HepG2 (cell line): ENCODE measurements around the gene TAF1A. TPM values are rescaled to one million over a fixed set of nuclear protein-coding genes. Genes with fewer than 3 reads are reported as not detected.

Experiments
- ATAC-seq: fragments of 200-7000 bp; cut with Tn5 transposase; 3 replicates; pipeline ENCODE4 v1.9.1; 2020; ENCODE audit warnings: mild to moderate bottlenecking, moderate library complexity
- BruUV-seq: library from RNA; stranded (reverse); fragments of 400-500 nt; replicated peaks from 2 replicates; lab custom pipeline; 2021; lab: Mats Ljungman, UMichigan
- CTCF ChIA-PET: fragments of 300-600 bp; formaldehyde crosslinking; extraction: SDS; loops from one replicate; lab custom pipeline; 2021; ENCODE audit warnings: low total read pairs, inconsistent platforms, low intra/inter-chr PET ratio; lab: Yijun Ruan, JAX
- POLR2A ChIA-PET: fragments of 350-600 bp; sonication (Branson Sonifier 250); formaldehyde crosslinking; loops from one replicate; lab custom pipeline; 2020; ENCODE audit warnings: antibody characterized with exemption, inconsistent platforms; lab: Yijun Ruan, JAX
- DNase-seq: peaks from one replicate; pipeline ENCODE4 v3.0.0-alpha.2; 2015; ENCODE audit warnings: low spot score
- FAIRE-seq: peaks from 3 replicates; lab custom pipeline; 2011; peaks lifted over from hg19 to GRCh38; lab: Jason Lieb, UNC
- H2AFZ ChIP-seq: one replicate; pipeline ENCODE4 v1.6.1; 2011; ENCODE audit warnings: low read length, inconsistent platforms
- H3K27ac ChIP-seq: fragments of 300-600 bp; 3 replicates; pipeline ENCODE4 v1.8.0; 2011; ENCODE audit warnings: mixed run types, mild to moderate bottlenecking, mixed read lengths, low read length, inconsistent platforms; ENCODE audit not compliant: insufficient read depth; ENCODE audit errors: extremely low read length
- H3K27me3 ChIP-seq, 2 experiments: fragments of 200-600 bp in 1 of 2; 2 replicates in 1 of 2; 3 replicates in 1 of 2; pipeline versions ENCODE4 v1.6.0 to v1.8.0; 2011; ENCODE audit warnings: low read length in 2 of 2, mild to moderate bottlenecking in 2 of 2, moderate library complexity in 2 of 2, inconsistent platforms in 1 of 2; ENCODE audit not compliant: insufficient read depth in 2 of 2, control insufficient read depth in 1 of 2
- H3K36me3 ChIP-seq, 2 experiments: fragments of 200-600 bp in 1 of 2; replicated peaks in 1 of 2; 2 replicates in 1 of 2; 3 replicates in 1 of 2; pipeline versions ENCODE4 v1.5.1 to v1.8.0; 2011; ENCODE audit warnings: low read length in 2 of 2, inconsistent platforms in 1 of 2; ENCODE audit not compliant: insufficient read depth in 2 of 2, control insufficient read depth in 1 of 2
- H3K4me1 ChIP-seq: 2 replicates; pipeline ENCODE4 v1.5.1; 2012; ENCODE audit warnings: low read length, inconsistent platforms; ENCODE audit not compliant: insufficient read depth
- H3K4me2 ChIP-seq: 2 replicates; pipeline ENCODE4 v1.6.0; 2011; ENCODE audit warnings: low read depth, low read length, inconsistent platforms
- H3K4me3 ChIP-seq, 3 experiments: fragments of 200-600 bp in 1 of 3; sonication (generic), shearing (Covaris generic) in 1 of 3; replicated peaks in 1 of 3; 2 replicates each; pipeline ENCODE4 v1.5.1; 2011 to 2016; ENCODE audit warnings: low read length in 3 of 3, inconsistent platforms in 2 of 3, low read depth in 2 of 3, mild to moderate bottlenecking in 2 of 3, control low read depth in 1 of 3, mixed read lengths in 1 of 3; ENCODE audit not compliant: insufficient read depth in 1 of 3
- H3K79me2 ChIP-seq: one replicate; pipeline ENCODE4 v1.6.1; 2011; ENCODE audit warnings: low read length, inconsistent platforms; ENCODE audit not compliant: insufficient read depth
- H3K9ac ChIP-seq: 2 replicates; pipeline ENCODE4 v1.6.0; 2011; ENCODE audit warnings: mild to moderate bottlenecking, low read depth, low read length, inconsistent platforms; ENCODE audit not compliant: insufficient read depth
- H3K9me3 ChIP-seq: 2 replicates; pipeline ENCODE4 v1.5.1; 2012; ENCODE audit warnings: mild to moderate bottlenecking, low read length
- H4K20me1 ChIP-seq: 2 replicates; pipeline ENCODE4 v1.6.0; 2011; ENCODE audit warnings: inconsistent platforms, mild to moderate bottlenecking, low read length, moderate library complexity; ENCODE audit not compliant: insufficient read depth
- AKAP8 ChIP-seq: sonication (generic); formaldehyde crosslinking; IDR thresholded peaks from 2 replicates; pipeline ENCODE4 v1.5.1; 2020; ENCODE audit warnings: mild to moderate bottlenecking, missing genetic modification reagents
- ELF1 ChIP-seq: sonication (generic); formaldehyde crosslinking; IDR thresholded peaks from 2 replicates; pipeline ENCODE4 v1.4.0; 2020; ENCODE audit warnings: missing genetic modification reagents
- FIP1L1 ChIP-seq: fragments of 200-400 bp; formaldehyde crosslinking; IDR thresholded peaks from 2 replicates; pipeline ENCODE4 v1.6.1; 2018; ENCODE audit warnings: low read depth, mild to moderate bottlenecking, low read length, moderate library complexity, borderline replicate concordance; ENCODE audit not compliant: insufficient read depth
- GABPA ChIP-seq, 2 experiments: IDR thresholded peaks; 2 replicates each; pipeline ENCODE4 v1.6.1; 2011 to 2016; ENCODE audit warnings: low read depth in 2 of 2, low read length in 1 of 2, missing biosample characterization in 1 of 2, missing genetic modification characterization in 1 of 2
- HMG20A ChIP-seq: IDR thresholded peaks from 2 replicates; pipeline ENCODE4 v1.6.1; 2016; ENCODE audit warnings: borderline replicate concordance
- MXI1 ChIP-seq: IDR thresholded peaks from 3 replicates; pipeline ENCODE4 v1.6.1; 2012; ENCODE audit warnings: low read depth, low read length, inconsistent platforms, borderline replicate concordance
- NCOA2 ChIP-seq: sonication (generic); formaldehyde crosslinking; IDR thresholded peaks from 2 replicates; pipeline ENCODE4 v1.8.0; 2022; ENCODE audit warnings: inconsistent platforms
- REL ChIP-seq: sonication (generic); formaldehyde crosslinking; conservative IDR thresholded peaks from 2 replicates; pipeline ENCODE4 v1.8.0; 2022; ENCODE audit warnings: mild to moderate bottlenecking, missing genetic modification reagents, moderate library complexity
- SNAPC2 ChIP-seq: sonication (generic); formaldehyde crosslinking; IDR thresholded peaks from 2 replicates; pipeline ENCODE4 v1.8.1; 2022; ENCODE audit warnings: mild to moderate bottlenecking, missing genetic modification reagents
- SNAPC4 ChIP-seq: sonication (generic); formaldehyde crosslinking; IDR thresholded peaks from 2 replicates; pipeline ENCODE4 v1.4.0; 2020; ENCODE audit warnings: mild to moderate bottlenecking, missing genetic modification reagents
- TAF15 ChIP-seq: fragments of 200-400 bp; formaldehyde crosslinking; IDR thresholded peaks from one replicate; pipeline ENCODE4 v1.6.1; 2018; ENCODE audit warnings: mild to moderate bottlenecking, low read depth, low read length; ENCODE audit not compliant: poor library complexity, severe bottlenecking
- XBP1 ChIP-seq: sonication (generic); formaldehyde crosslinking; IDR thresholded peaks from 2 replicates; pipeline ENCODE4 v1.5.0; 2020; ENCODE audit warnings: missing genetic modification reagents
- ZBTB7B ChIP-seq: sonication (generic); formaldehyde crosslinking; IDR thresholded peaks from 2 replicates; pipeline ENCODE4 v1.4.0; 2020; ENCODE audit warnings: missing genetic modification reagents
- ZFP36L2 ChIP-seq: sonication (generic); formaldehyde crosslinking; IDR thresholded peaks from 2 replicates; pipeline ENCODE4 v1.4.0; 2020; ENCODE audit warnings: missing genetic modification reagents
- ZNF343 ChIP-seq: sonication (generic); formaldehyde crosslinking; IDR thresholded peaks from 2 replicates; pipeline ENCODE4 v1.4.0; 2020; ENCODE audit warnings: mild to moderate bottlenecking, missing genetic modification reagents
- ZNF362 ChIP-seq: sonication (generic); formaldehyde crosslinking; IDR thresholded peaks from 2 replicates; pipeline ENCODE4 v1.4.0; 2020; ENCODE audit warnings: missing genetic modification reagents, mild to moderate bottlenecking, borderline replicate concordance
- ZNF503 ChIP-seq: sonication (generic); formaldehyde crosslinking; IDR thresholded peaks from 2 replicates; pipeline ENCODE4 v1.4.0; 2020; ENCODE audit warnings: missing genetic modification reagents
- ZZZ3 ChIP-seq: sonication (generic); formaldehyde crosslinking; IDR thresholded peaks from 2 replicates; pipeline ENCODE4 v1.4.0; 2020; ENCODE audit warnings: missing genetic modification reagents, mild to moderate bottlenecking, borderline replicate concordance
- WGBS: methylation state at CpG from one replicate; pipeline ENCODE4 v1.1.6; 2017; ENCODE audit warnings: low lambda C conversion rate; 5-methylcytosine and 5-hydroxymethylcytosine counted together
- in situ Hi-C: cut with HindIII; loops from 2 replicates; pipeline ENCODE4 v1.10.0; 2017; ENCODE audit warnings: low pct_unique_long_range_greater_than_20kb; ENCODE audit not compliant: extremely low pct_ligation_motif_present
- intact Hi-C: fragments of 100-400 bp; cut with micrococcal nuclease; formaldehyde crosslinking; loops from one replicate; pipeline ENCODE4 v1.10.0; 2022; ENCODE audit not compliant: unreplicated experiment
- polyA plus RNA-seq, 8 experiments: library from polyadenylated mRNA; depleted of rRNA in 3 of 8; stranded (reverse) in 7 of 8; unstranded in 1 of 8; fragments of >200 nt; fragmentation: Illumina TruSeq in 4 of 8; extraction: Trizol in 4 of 8; gene quantifications; 2 replicates each; pipeline versions ENCODE4 v1.2.1 to v1.2.3, GENCODE V29; 2011 to 2016; ENCODE audit warnings: low read depth in 4 of 8, missing spikeins in 1 of 8, mixed read lengths in 1 of 8; ENCODE audit not compliant: insufficient read depth in 1 of 8
- total RNA-seq, 5 experiments: library from RNA; depleted of rRNA; stranded (reverse); fragments of >200 nt; fragmentation: Illumina TruSeq; extraction: Trizol; gene quantifications; 2 replicates each; pipeline ENCODE4 v1.2.3, GENCODE V29; 2016; ENCODE audit warnings: low read depth in 1 of 5

TAF1A gene
- total and polyA plus RNA-seq, 2 of the 13 experiments (the other 11 are each of a cell fraction or from before 2014, with no cell fraction given), result 3.3 to 10.7 TPM

- no peak overlapping the region for H3K9ac ChIP-seq
- no peak for FAIRE-seq
- no peak overlapping the region for H3K4me3 ChIP-seq
- H3K4me2 ChIP-seq, result no peak overlapping the region; the same call in 1 of the 2 replicates
- no peak for DNase-seq
- BruUV-seq, result no TSS peak
- H3K36me3 ChIP-seq, result no peaks in the 10 kb centered on the region
- intact Hi-C loops, result no loop called here
- H4K20me1 ChIP-seq, result no peaks in the 10 kb centered on the region
- ATAC-seq, result no peak
- H3K9me3 ChIP-seq, result no peaks in the 10 kb centered on the region
- POLR2A ChIA-PET, result no interaction called here
- CTCF ChIA-PET, result no interaction called here
- H3K79me2 ChIP-seq, result no peaks in the 10 kb centered on the region
- H3K27ac ChIP-seq, result no peak overlapping the region
- no peaks in the 10 kb centered on the region for H3K4me1 ChIP-seq
- WGBS, result 41% methylated on average over 3 of the region's 3 CpGs
- H2AFZ ChIP-seq, result no peak overlapping the region
- H3K27me3 ChIP-seq, result no peaks in the 10 kb centered on the region
- in situ Hi-C loops, result no loop called here
- TF ChIP-seq NCOA2 (CRISPR knock-in tag), result no peak
- TF ChIP-seq REL (CRISPR knock-in tag), result no peak
- TF ChIP-seq SNAPC2, result no peak
- no peak for TF ChIP-seq ZFP36L2 (CRISPR knock-in tag)
- no peak for TF ChIP-seq TAF15
- no peak for TF ChIP-seq XBP1 (CRISPR knock-in tag)
- TF ChIP-seq ZNF503 (CRISPR knock-in tag), result no peak
- TF ChIP-seq ELF1 (CRISPR knock-in tag), result no peak
- TF ChIP-seq HMG20A (CRISPR knock-in tag), result no peak
- TF ChIP-seq GABPA (IDR thresholded peaks at IDR 0.05; ENCODE audit: low read depth, low read length), result no peak
- no peak for TF ChIP-seq GABPA (CRISPR knock-in tag; IDR thresholded peaks at IDR 0.05; ENCODE audit: low read depth)
- TF ChIP-seq MXI1, result no peak
- no peak for TF ChIP-seq ZZZ3 (CRISPR knock-in tag)
- TF ChIP-seq AKAP8 (CRISPR knock-in tag), result no peak
- no peak for TF ChIP-seq FIP1L1
- TF ChIP-seq ZNF343, result no peak
- no peak for TF ChIP-seq ZBTB7B (CRISPR knock-in tag)
- no peak for TF ChIP-seq SNAPC4 (CRISPR knock-in tag)
- no peak for TF ChIP-seq ZNF362 (CRISPR knock-in tag)
These were observed 11.5 kb upstream of the TAF1A start for GRCh38 chr1:222601257-222601656.
